Measurements from ENCODE around the gene GRM8.
"Not testable (repeated sequence)": the region's sequence is repeated elsewhere in the genome, so short reads cannot be mapped to it uniquely, and the experiment has no call there.

Gene GRM8

DNA sequence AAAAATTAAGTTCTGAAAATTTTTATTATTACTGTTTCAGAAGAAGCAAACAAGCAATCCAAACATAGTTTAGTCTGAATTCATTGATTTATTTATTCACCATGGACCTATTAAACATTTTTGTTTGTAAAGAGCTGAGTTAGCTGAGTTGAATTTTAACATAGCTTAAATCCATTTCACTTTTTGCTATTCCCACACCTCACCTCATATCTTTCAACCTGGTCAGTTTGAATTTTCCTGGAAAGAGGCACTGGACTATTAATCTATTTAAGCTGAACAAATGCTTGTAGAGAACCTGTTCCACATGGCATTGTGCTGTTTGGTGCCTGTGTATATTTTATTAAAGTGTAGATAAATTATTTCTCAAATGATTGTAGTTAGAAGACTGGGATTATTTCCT is 344.2 kb downstream of the GRM8 start:
- DNase-seq (ENCODE audit: low read depth) = not testable (repeated sequence)

DNA sequence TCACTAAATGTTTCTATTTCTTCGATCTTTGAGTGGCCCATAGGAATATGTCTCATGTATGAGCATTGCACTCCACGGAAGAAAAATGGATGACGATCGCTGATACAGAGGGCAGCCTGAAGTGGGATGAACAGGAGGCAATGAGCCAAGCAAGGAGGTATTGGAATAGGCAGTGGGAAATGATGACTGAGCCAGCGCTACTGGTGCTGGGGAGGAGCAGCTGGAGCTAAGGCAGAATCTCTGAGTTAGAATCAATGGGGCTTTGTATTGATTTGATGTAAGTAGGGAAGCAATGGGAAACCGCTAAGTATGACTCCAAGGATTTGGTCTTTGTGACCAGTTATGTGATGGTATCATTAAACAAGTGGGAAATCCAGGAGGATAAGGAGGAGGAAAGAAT is 345.1 kb downstream of the GRM8 start:
- DNase-seq (ENCODE audit: low read depth) = not testable (repeated sequence)

DNA sequence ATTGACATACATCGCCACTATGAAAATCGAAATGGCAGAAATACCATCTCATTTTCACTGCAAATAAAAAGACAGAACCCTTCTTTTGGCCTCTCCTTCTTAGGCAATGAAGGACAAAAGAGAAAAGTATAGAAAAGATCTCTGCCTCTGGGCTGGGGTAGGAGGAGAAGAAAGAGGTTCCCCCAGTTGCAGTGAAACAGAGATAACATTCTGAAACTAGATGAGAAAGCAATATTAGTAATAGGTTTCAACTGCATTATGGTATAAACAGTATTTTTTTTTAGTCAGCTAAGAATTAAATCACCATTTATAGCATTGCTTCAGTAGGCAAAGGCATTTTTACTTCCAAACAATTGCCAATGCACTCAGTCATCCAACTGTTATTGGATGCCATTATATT is 347.5 kb downstream of the GRM8 start:
- not testable (repeated sequence) for DNase-seq (ENCODE audit: low read depth)

DNA sequence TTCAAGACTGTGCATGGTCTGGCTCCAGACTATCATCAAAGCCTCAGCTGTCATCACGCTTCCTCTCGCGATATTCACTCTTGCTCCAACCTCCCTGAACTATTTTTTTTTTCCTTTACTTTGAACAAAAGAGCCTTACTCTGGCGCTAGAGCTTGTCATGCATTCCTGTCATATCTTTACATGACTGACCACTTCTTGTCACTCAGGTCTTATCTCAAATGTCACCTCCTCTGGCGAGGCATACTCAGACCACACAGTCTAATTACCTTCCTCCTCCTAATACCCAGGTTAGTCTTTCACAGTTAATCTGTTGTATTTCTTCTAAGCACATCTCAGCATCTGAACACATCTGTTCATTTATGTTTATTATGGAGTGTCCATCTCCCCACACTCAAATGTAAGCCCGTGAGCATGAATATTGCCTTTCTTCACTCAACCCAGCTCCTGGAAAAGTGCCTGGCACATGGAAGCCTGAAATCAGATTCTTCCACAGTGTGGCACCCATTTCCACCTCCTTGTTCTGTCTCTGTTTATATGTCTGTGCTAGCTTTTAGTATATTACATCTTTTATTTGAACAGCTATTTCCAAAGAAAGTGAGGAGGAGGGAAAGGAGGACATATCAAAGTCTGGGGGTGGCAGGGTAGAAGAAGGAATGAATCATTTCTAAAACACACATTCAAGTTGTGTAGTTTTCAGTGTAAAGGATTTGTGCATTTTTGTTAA is 351.5 kb downstream of the GRM8 start:
- not testable (repeated sequence) for DNase-seq (ENCODE audit: low read depth)

DNA sequence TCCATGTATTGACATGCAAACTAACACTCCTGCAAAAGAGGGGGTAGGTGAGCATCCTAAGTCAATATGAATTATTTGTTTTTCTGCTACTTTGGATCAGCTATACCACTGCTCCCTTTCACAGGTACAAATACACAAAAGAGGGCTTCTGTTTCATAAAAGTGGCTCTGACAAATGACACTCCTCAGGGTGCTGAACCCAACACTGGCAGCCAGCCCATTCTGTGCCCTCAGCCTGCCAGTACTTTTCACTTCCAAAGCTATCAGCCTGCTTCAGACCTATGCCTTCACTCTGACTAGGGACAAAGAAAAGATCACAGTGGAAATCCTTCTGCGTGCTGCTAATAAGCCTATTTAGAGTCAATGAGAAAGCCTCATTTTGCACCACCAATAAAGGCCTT is 364.8 kb downstream of the GRM8 start:
- DNase-seq (ENCODE audit: low read depth) = not testable (repeated sequence)

GRCh38 chr7:126887560-126887959 is 365.2 kb downstream of the GRM8 start:
- not testable (repeated sequence) for DNase-seq (ENCODE audit: low read depth)

- DNase-seq (ENCODE audit: low read depth) = not testable (repeated sequence)
Observed at GRCh38 chr7:126882730-126883129, 370.0 kb downstream of the GRM8 start.

- not testable (repeated sequence) for DNase-seq (ENCODE audit: low read depth)
Observed at GRCh38 chr7:126881908-126882307, 370.8 kb downstream of the GRM8 start.

DNA sequence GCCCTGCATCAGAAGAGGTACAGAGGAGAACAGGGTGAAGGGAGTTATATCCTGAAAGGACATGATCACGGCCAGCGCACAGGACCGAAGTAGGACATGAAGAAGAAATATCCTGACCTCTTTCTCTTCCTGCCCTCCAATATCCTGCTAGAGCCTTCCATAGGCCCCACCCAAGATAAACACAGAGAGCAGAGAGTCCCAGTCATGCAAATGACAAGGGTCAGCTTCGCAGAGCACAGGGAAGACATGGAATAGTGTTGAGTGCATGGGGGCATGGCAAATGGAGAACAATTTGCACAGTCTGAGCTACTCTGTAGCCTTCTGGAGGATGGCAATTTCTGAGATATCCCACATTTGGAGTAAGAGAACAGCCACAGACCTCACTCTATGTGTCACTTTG is 371.4 kb downstream of the GRM8 start:
- no peak for DNase-seq (ENCODE audit: low read depth)

GRCh38 chr7:126876536-126876935 is 376.2 kb downstream of the GRM8 start:
- not testable (repeated sequence) for DNase-seq (ENCODE audit: low read depth)

DNA sequence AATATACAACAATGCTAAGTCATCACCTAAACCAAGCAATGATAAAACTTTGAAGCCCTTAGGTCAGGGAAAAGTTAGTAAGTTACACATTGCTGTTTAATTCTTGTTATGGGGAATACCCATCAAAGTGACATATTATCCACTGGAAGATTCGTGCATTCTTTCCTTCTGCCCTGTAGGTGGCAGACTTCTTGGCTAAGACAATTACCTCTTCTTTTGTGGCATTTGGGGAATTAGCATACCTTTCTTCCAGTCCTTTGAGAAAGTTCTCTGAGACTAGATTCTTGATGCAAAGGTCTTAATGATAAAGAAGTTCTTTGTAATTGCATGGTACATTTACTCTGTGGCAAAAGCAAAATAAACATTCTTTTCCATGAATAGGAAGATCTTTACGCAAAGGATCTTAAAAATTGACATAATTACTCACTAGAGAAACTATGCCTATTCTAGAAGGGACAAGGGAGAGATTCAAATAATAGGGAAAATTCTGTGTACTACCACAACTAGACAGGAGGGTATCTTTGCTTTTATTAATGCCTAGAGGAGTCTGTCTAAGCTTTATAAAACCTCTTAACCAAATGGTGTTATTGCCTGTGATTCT is 395.9 kb downstream of the GRM8 start:
- no peak for DNase-seq (ENCODE audit: low read depth)

DNA sequence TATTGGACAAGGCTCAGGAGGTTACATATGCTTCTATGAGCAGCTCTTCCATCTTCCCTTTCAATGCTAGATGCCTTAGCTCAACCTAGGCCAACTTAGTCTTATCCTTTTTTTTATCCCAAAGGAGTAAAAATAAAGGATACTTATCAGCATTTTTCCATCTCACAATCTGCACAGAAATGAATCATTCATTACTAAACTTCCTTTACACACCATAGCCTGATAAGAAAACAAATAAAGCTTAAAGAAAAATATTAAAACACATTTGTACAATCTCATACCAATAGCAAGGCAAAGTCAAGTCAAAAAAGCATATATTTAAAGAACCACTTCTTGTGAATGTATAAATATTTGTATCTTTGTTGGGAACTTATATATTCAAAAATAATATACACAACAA is 407.4 kb downstream of the GRM8 start:
- DNase-seq (ENCODE audit: low read depth) = no peak

DNA sequence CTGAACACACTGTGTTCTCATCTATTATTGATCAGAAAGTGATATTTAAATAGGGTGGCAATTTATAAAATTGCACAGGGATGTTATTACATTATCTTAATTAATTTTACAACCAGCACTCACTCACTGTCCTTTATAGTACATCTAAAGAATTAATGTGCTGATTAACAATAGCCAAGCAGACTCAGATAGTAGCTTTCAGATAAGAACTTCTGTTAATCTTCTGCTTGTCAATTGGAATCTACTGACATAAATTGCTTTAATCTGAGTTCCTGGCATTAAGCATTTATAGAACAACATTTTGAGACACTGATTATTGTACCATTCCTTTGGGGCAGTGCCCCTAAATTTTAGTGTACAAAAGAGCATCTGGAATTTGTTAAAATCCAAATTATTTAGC is 408.9 kb downstream of the GRM8 start:
- DNase-seq (ENCODE audit: low read depth) = no peak

DNA sequence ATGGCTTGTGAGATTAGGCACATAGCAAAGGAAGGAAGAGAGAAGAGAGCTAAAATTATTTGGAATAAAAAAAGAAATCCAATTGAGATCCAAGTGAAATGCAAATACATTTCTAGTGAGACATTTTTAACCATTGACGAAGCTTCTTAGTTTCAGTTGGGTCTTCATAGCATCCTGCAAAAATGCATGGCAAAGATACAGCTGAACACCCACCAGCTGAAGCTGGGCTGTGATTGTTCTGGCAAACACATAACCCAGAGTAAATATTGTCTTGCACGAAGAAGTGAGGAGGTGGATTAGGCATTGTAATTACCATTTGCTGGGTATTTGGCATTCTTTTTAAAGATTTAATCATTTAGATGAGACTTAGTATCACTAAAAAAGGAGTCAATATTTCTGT is 409.4 kb downstream of the GRM8 start:
- DNase-seq (ENCODE audit: low read depth) = no peak

DNA sequence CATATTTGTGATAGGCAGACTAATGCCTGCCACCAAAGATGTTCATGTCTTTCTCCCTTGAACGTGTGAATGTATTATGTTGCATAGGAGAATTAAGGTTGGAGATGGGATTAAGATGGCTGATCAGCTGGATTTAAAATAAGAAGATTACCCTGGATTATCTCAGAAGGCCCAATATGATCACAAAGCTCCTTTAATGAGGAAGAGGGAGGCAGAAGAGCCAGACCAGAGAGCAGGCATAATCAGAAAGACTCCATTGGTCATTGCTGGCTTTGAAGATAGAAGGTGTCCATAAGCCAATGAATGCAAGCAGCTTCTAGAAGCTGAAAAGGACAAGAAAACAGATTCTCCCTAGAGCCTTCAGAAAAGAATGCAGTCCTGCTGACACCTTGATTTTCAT is 410.3 kb downstream of the GRM8 start:
- DNase-seq (ENCODE audit: low read depth) = no peak

GRCh38 chr7:126840869-126841268 is 411.9 kb downstream of the GRM8 start:
- no peak for DNase-seq (ENCODE audit: low read depth)

- DNase-seq (ENCODE audit: low read depth) = no peak
Observed at GRCh38 chr7:126839624-126840023, 413.1 kb downstream of the GRM8 start.

GRCh38 chr7:126838194-126838593 is 414.5 kb downstream of the GRM8 start:
- no peak for DNase-seq (ENCODE audit: low read depth)

GRCh38 chr7:126831241-126831640 is 421.5 kb downstream of the GRM8 start:
- DNase-seq (ENCODE audit: low read depth) = not testable (repeated sequence)

DNA sequence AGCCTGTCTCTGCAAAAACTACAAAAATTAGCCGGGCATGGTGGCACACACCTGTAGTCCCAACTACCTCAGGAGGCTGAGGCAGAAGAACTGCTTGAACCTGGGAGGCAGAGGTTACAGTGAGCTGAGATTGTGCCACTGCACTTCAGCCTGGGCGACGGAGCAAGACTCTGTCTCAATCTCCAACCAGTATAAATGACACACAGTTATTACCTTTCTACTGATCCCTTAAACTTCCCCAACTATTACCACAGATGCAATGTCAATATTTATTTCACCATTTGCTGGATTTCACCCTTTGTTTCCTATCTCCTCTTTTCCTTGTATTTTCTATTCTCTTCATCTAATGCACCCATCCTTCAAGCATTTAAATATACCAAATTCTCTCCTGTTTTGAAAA is 431.8 kb downstream of the GRM8 start:
- no peak for DNase-seq (ENCODE audit: low read depth)

DNA sequence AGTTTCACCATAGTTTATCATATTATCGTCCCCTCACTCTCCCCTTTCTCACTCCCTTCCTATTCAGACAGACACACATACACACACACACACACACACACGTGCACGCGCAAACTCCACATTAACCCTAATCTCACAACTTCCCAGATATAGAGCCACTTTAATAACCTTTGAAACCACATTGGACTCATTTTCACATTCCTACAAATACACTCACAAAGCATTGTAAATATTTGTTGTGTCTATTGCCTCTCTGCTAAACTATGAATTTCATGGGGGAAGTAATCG is 433.6 kb downstream of the GRM8 start:
- DNase-seq (ENCODE audit: low read depth) = no peak

- no peak for DNase-seq (ENCODE audit: low read depth)
Observed at GRCh38 chr7:126818393-126819196, 434.1 kb downstream of the GRM8 start.

GRCh38 chr7:126809188-126809587 is 443.6 kb downstream of the GRM8 start:
- no peak for DNase-seq (ENCODE audit: low read depth)
